NCI-H128 (cell line): ENCODE results near the gene ST6GALNAC1.
"Not testable (repeated sequence)": the region's sequence is repeated elsewhere in the genome, so short reads cannot be mapped to it uniquely, and the experiment has no call there.

Experiments
- DNase-seq: peaks from one replicate; lab custom pipeline; 2025; ENCODE audit not compliant: unreplicated experiment; lab: John Stamatoyannopoulos, UW

ST6GALNAC1 gene

DNA sequence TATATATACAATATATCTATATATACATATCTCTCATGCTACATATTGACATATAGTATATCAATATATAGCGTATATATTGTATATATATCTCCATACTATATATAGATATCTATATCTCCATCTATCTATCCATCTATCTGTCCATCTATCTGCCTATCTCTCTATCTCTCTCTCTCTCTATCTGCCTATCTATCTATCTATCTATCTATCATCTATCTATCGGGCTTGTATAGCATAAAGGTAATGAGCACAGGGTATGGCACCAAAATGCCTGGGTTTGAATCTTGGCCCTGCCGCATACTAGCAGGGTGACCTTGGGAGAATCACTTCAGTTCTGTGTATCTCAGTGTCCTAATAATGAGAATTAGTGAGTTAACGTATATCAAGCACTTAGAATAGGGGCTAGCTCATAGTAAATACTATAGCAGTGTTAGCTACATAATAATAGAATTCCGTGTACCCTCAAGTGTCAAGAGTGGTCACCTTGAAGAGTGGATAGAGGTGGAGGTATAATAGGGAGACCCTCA lies 1.5 kb downstream of the ST6GALNAC1 start:
- no peak for DNase-seq

GRCh38 chr17:76641501-76641900 lies 2.1 kb downstream of the ST6GALNAC1 start:
- no peak for DNase-seq

DNA sequence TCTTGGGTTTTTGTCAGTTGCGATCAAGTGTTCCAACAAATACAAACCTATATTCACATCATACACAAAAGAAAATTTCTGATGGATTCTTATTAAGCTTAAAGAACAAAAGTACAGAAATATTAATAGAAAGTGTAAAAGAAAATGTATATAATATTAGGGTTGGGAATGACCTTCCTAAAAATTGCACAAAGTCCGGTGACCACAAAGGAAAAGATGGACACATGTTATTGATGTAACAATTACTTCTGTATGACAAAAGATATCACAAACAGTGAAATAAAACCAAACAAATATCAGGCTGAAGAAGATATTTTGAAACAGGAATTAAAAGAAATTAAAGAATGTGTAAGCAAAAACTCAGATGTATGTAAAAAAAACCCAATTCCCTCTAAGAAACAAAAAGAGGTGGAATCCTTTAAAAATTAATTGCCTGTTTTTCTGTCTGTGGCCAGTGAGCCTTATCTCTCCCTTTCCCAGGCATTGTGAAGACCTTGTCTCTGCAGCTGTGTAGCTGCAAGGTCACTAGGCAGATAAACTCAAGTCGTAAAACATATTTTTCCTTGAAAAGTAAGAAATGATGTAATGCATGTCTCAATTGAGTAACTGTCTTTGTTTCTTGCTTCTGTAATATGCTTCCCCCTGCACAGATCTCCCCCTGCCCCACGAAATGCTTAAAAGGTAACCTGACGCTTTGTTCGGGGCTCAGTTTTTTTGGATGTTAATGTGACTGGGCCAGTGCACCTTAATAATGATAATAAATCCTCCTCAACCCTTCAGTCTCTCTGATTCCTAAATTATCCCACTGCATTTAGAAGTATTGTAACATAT lies 2.8 kb downstream of the ST6GALNAC1 start:
- no peak for DNase-seq

- DNase-seq, result no peak
Observed at GRCh38 chr17:76638263-76638662, 5.3 kb downstream of the ST6GALNAC1 start.

DNA sequence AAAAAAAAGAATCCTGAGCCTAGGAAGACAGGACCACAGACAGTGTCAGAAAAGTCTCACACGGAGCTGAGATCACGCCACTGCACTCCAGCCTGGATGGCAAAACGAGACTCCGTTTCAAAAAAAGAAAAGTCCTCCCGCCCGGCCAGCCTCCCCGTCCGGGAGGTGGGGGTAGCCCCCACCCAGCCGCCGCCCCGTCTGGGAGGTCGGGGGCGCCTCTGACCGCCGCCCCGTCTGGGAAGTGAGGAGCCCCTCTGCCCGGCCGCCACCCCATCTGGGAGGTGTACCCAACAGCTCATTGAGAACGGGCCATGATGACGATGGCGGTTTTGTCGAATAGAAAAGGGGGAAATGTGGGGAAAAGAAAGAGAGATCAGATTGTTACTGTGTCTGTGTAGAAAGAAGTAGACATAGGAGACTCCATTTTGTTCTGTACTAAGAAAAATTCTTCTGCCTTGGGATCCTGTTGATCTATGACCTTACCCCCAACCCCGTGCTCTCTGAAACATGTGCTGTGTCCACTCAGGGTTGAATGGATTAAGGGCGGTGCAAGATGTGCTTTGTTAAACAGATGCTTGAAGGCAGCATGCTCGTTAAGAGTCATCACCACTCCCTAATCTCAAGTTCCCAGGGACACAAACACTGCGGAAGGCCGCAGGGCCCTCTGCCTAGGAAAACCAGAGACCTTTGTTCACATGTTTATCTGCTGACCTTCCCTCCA lies 6.9 kb downstream of the ST6GALNAC1 start:
- not testable (repeated sequence) for DNase-seq

DNA sequence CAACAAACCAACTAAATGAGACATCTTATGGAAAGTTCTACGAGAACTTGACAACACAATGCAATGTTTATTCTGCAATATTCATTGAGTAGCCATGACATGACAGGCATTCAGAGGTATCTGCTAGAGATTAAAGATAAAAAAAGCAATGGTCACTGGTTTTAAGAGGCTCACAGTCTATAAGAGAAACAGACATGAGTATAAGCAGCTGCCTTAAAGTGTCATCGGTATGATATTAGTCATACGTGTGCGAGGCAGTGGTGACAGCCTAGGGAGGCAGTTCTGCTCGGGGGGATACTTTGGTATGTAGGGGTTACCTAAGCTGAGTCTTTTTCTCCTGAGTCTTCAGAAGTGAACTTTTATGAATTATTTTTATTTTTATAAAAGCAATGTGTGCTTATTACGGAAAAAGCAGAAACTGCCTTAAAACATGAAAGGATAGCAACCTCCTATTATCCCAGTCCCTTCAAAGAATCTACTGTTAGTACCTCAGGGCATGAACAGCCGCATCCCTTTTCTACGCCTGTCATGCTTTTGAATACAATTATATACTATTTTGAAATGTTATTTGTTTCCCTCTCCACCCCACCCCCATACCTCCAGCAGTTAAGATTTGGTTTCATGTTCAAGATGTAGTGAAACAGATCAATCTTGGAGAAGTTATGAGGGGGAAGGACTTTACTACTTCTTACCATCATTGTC lies 7.7 kb downstream of the ST6GALNAC1 start:
- DNase-seq, result no peak

DNA sequence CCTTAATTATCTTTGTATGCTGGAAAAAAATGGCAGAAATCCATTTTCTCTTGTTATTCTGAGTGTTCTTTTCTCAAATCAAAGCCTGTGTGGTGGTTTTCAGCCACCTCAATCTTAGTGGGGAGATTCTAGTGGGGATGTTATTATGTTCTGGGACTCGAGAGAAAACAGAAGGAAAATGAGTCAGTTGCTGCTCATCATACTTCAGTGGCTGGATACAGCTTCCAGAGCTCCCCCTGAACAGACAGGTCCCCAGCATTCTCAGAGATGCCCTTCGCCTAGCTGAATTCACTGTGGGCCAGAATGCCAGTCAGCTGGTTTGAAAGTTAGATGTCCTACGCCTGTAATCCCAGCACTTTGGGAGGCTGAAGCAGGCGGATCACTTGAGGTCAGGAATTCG lies 8.5 kb downstream of the ST6GALNAC1 start:
- no peak for DNase-seq

- DNase-seq, result no peak
Observed at GRCh38 chr17:76633628-76634328, 9.8 kb downstream of the ST6GALNAC1 start.

DNA sequence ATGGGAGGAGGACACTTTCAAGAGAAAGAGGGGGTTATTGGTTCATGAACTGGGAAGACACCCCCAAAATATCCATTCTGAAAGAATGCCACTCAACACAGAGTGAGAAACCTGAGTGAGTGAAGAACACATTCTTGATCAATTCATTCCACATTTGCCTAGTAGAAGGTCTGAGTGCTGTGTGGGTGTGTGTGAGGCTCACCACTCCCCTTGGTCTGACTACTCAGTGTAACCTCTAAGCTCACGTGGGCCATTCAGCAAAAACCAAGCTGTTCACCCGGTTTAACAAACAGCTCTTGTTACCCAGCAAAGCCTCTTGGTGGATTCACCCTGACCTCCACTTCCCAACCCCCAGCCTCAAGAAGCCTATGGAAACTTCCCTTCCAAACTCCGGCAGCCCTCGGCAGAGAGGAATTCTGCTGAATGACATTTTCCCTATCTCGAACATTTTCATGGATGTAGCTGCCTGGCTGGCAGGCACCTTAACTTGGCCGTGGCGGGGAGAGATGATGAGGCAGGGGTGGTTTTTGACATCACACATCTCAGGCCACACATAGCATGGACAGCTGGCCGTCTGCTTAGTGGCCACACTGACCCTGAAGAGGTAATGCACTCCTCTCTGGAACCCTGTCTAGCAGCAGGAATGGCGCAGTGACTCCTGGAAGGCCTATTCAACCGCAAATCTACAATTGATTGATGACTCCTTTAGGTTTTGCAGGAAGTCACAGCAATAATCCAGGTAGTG lies 11.6 kb downstream of the ST6GALNAC1 start:
- no peak for DNase-seq

DNA sequence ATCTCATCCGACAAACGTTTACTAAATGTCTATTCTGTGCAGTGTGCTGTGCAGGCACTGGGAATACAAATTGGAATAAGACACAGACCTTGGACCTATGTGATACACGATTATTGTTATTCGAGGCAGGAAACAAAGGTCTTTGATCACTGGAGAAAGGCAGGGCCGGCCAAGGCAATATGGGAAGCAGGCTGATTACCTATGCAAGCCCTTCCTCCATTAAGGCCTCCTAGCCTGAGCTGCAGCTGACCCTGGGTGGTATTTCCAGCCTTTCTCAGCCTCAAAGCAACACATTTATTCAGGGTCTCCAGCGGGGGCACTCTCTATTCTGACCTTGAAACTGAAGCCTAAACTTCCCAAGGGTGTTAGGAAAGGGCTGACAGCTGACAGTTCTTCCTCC lies 13.4 kb downstream of the ST6GALNAC1 start:
- no peak for DNase-seq

DNA sequence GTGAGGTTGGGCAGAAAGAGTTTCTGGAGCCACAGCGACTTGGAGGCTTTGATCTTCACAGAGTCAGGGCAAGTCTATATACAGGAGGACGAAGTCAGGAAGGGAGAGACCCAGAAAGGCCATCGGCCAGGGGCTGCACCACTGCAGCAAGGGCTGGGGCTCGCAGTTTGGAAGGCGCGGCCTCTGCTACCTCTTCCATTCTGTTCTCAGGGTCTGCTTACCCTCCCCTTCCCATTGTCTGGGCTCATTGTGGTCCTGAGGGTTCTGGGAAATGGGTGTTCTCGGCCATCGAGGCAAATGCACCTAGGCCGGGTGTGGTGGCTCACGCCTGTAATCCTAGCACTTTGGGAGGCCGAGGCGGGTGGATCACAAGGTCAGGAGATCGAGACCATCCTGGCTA lies 16.0 kb downstream of the ST6GALNAC1 start:
- no peak for DNase-seq

DNA sequence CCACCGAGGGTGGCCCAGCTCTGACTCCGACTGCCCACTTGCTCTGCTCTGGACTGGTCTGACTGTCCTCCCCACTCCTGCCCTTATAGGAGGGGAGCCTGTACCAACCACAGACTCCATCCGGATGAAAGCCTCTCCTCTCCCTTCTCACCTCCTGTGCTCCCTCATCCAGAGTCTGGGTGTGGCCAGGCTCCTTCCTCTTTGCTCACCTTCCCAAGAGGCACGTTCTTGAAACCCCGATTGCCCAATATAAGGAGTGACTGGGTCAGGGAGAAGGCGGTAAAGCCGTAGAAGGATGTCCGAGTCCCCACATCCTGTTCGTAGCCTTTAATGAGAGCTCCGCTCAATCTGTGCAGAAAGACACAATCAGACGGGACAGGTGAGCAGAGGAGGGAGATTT lies 17.1 kb downstream of the ST6GALNAC1 start:
- no peak for DNase-seq

DNA sequence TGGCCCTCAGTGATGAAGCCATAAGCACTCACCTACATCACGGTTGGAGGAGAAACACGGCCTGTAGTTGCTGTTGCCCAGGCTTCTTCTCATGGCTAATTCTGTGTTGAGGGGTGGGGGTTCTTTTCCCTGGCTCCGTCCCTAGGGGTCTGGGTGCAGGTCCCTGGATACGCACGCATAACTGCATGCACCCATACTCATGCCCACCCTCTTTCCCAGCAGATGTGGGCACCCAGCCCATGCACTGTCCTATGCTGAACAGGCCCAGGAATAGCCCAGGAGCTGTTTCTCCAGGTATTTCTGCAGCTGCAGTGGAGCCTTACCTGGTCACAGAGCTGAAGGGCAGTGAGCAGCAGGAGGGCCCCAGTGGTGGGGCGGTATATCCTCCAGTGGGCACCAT lies 18.1 kb downstream of the ST6GALNAC1 start:
- no peak for DNase-seq

DNA sequence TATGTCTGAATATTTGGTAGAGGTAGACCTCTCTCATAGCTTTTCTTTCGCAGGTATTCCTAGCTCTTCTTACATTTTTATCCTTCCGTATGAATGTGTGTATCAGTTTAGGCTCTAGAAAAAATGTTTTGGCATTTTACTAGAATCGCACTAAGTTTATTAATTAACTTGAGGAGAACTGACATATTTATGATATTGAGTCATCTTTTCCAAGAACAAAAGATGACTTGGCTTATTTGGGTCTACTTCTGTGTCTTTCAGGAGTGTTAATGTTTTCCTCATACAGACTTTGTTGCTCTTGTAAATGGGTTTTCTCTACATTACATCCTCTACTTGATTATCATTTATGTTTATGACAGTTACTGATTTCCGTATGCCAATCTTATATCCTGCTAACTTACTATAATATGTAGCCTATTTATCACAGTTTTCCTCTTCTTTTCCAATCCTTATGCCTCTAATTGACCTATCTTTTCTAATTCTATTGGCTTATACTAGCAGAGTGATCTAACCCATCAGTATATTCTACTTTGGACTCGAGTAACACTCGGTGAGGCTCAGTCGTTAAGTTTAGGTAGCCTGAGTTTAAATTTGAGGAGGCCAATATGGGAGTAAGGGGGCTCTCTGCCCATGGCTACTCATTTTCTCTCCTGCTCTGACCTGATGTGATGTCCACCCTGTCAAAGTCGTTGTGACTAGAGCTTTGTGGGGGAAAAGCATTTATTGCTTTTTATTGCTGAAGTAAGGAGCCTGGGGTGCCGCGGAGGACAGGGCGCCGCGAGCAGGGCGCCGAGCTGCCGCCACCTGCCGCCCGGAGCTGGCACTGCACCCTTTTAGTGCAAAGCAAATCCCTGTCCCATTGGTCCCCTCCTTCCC lies 20.0 kb downstream of the ST6GALNAC1 start:
- no peak for DNase-seq

DNA sequence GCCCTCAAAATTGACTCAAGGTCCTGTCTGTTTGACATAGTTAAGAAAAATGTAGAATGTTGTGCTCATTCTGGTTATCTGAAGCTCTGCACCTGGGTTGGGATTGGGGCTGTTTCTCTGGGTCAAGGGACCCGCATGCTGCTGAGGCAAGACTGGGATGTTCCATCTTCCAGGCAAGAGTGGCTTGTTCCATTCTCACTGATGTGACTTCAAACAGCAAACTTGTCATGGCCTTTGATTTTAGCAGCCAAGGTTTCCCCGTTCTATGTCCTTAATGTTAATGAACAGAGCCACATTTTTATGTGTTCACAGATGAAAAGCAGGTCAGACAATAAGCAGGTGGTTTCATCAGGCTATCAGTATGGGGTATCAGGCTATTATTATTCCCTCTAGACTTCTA lies 25.7 kb downstream of the ST6GALNAC1 start:
- DNase-seq, result no peak

DNA sequence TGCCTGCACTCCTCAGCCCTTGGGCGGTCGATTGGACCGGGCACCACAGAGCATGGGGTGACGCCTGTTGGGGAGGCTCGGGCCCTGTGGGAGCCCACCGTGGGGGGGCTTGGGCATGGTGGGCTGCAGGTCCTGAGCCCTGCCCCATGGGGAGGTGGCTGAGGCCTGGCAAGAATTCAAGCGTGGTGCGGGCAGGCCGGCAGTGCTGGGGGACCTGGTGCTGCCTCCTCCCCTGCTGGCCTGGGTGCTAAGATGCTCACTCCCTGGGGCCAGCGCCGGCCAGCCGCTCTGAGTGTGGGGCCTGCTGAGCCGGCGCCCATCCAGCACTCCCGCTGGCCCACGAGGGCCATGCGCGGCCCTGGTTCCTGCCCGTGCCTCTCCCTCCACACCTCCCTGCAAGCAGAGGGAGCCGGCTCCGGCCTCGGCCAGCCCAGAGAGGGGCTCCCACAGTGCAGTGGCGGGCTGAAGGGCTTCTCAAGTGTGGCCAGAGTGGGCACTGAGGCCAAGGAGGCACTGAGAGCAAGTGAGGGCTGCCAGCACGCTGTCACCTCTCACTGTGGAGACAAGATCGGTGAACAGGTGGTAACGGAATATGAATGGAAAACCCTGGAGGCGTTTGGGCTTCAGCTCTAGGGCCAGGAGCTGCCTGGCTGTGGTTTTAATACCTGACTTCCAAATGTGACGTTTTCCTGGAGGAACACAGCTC lies 28.5 kb downstream of the ST6GALNAC1 start:
- DNase-seq, result no peak

DNA sequence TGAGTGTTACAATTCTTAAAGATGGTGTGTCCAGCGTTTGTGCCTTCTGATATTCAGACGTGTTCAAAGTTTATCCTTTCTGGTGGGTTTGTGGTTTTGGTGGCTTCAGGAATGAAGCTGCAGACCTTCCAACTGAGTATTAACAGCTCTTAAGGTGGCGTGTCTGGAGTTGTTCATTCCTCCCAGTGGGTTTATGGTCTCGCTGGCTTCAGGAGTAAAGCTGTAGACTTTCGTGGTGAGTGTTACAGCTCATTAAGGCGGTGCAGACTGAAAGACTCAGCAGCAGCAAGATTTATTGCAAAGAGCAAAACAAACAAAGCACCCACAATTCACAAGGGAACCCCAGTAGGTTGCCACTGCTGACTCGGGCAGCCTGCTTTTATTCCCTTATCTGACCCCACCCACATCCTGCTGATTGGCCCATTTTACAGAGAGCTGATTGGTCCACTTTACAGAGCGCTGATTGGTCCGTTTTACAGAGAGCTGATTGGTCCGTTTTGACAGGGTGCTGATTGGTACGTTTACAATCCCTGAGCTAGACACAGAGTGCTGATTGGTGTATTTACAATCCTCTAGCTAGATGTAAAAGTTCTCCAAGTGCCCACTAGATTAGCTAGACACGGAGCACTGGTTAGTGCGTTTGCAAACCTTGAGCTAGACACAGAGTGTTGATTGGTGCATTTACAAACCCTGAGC lies 29.3 kb downstream of the ST6GALNAC1 start:
- not testable (repeated sequence) for DNase-seq
